ENCODE results near the gene ZFAND6. TPM values are rescaled to one million over a fixed set of nuclear protein-coding genes. Genes with fewer than 3 reads are reported as not detected.

ZFAND6 gene
- total RNA-seq, 3 donors from 2014 or later (not counting 1 experiment from before 2014, with no cell fraction given) = 145 to 150 (median 148) TPM

- Histone ChIP-seq H3K4me1 (ENCODE audit: control insufficient read depth, insufficient read depth, low read length) (no peaks in the 10 kb centered on the region), H3K27me3 (ENCODE audit: control insufficient read depth, insufficient read depth, low read length) (no peaks in the 10 kb centered on the region), H3K36me3 (ENCODE audit: control insufficient read depth, insufficient read depth, low read length) (no peaks in the 10 kb centered on the region), H3K4me3 (ENCODE audit: low read length) (no peak overlapping the region), H3K9me3 (ENCODE audit: control insufficient read depth, insufficient read depth, low read length) (no peaks in the 10 kb centered on the region), H3K27ac (ENCODE audit: low read length) (no peak overlapping the region)
- no peak for TF ChIP-seq CTCF (IDR thresholded peaks at IDR 0.05)
- no peaks in the 10 kb centered on the region for H3K9me3 Mint-ChIP-seq
- no peak for DNase-seq
- no peak for ATAC-seq
- intact Hi-C loops (cut with micrococcal nuclease) = loop anchor here (5.0 kb wide), 1 partner anchor 108 kb away; no protein-coding TSS in a partner anchor
- H3K27me3 Mint-ChIP-seq (ENCODE audit: low read depth in 2 of 2) = no peaks in the 10 kb centered on the region
- H3K4me3 Mint-ChIP-seq = no peak overlapping the region
- H3K36me3 Mint-ChIP-seq = no peaks in the 10 kb centered on the region
- peaks cover 0 to 12% of the 10 kb centered on the region in 2 donors for H3K4me1 Mint-ChIP-seq
- whole genome bisulfite sequencing (ENCODE audit: insufficient coverage) = 95% methylated on average over 12 of the region's 12 CpGs
- no peak overlapping the region for H3K27ac Mint-ChIP-seq
Measured at GRCh38 chr15:80169768-80170357, 110.4 kb downstream of the ZFAND6 start.

DNA sequence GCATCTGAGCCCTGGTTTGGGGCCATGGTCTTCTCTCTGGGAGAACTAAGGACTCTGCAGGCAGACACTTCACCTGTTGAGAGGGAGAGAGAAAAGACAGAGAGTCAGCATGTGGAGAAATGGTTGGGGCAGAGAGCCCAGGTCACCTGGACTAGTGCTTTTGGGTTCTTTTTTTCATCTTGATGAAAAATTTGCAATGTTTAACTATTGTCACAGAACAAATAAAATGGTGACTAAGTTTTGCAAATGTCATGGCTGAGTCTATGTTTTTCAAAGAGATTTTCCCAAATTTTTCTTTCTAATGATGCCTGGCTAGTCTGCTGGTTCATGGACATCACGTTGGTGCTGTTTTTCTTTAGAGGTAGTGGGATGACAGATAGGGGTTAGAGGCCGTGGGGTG lies 111.1 kb downstream of the ZFAND6 start:
- H3K36me3 Mint-ChIP-seq = no peaks in the 10 kb centered on the region
- Histone ChIP-seq H3K27ac (ENCODE audit: low read length) (no peak overlapping the region), H3K9me3 (ENCODE audit: control insufficient read depth, insufficient read depth, low read length) (no peaks in the 10 kb centered on the region), H3K27me3 (ENCODE audit: control insufficient read depth, insufficient read depth, low read length) (no peaks in the 10 kb centered on the region), H3K4me1 (ENCODE audit: control insufficient read depth, insufficient read depth, low read length) (no peaks in the 10 kb centered on the region), H3K36me3 (ENCODE audit: control insufficient read depth, insufficient read depth, low read length) (no peaks in the 10 kb centered on the region), H3K4me3 (ENCODE audit: low read length) (no peak overlapping the region)
- no peaks in the 10 kb centered on the region for H3K27me3 Mint-ChIP-seq (ENCODE audit: low read depth in 2 of 2)
- H3K4me1 Mint-ChIP-seq = peaks cover 0 to 12% of the 10 kb centered on the region in 2 donors
- TF ChIP-seq CTCF (IDR thresholded peaks at IDR 0.05) = no peak
- H3K27ac Mint-ChIP-seq = no peak overlapping the region
- H3K4me3 Mint-ChIP-seq = no peak overlapping the region
- no peaks in the 10 kb centered on the region for H3K9me3 Mint-ChIP-seq
- WGBS (ENCODE audit: insufficient coverage) = 91% methylated on average over 2 of the region's 2 CpGs
- DNase-seq (no peak), ATAC-seq (no peak)
- intact Hi-C loops (cut with micrococcal nuclease) = loop anchor here (5.0 kb wide), 1 partner anchor 108 kb away; no protein-coding TSS in a partner anchor

- DNase-seq (no peak), ATAC-seq (no peak)
- Histone ChIP-seq H3K36me3 (ENCODE audit: control insufficient read depth, insufficient read depth, low read length) (no peaks in the 10 kb centered on the region), H3K27ac (ENCODE audit: low read length) (no peak overlapping the region), H3K9me3 (ENCODE audit: control insufficient read depth, insufficient read depth, low read length) (no peaks in the 10 kb centered on the region), H3K4me1 (ENCODE audit: control insufficient read depth, insufficient read depth, low read length) (no peaks in the 10 kb centered on the region), H3K4me3 (ENCODE audit: low read length) (no peak overlapping the region), H3K27me3 (ENCODE audit: control insufficient read depth, insufficient read depth, low read length) (no peaks in the 10 kb centered on the region)
- H3K27me3 Mint-ChIP-seq (ENCODE audit: low read depth in 2 of 2) = no peaks in the 10 kb centered on the region
- H3K36me3 Mint-ChIP-seq = no peaks in the 10 kb centered on the region
- H3K4me1 Mint-ChIP-seq = peaks cover 0 to 12% of the 10 kb centered on the region in 2 donors
- no peak for TF ChIP-seq CTCF (IDR thresholded peaks at IDR 0.05)
- no peak overlapping the region for H3K27ac Mint-ChIP-seq
- intact Hi-C loops (cut with micrococcal nuclease) = loop anchor here (2.0 to 5.0 kb wide), 2 partner anchors 109 to 179 kb away; no protein-coding TSS in a partner anchor
- 99% methylated on average over 4 of the region's 4 CpGs for WGBS (ENCODE audit: insufficient coverage)
- no peak overlapping the region for H3K4me3 Mint-ChIP-seq
- no peaks in the 10 kb centered on the region for H3K9me3 Mint-ChIP-seq
Measured at GRCh38 chr15:80171787-80172186, 112.3 kb downstream of the ZFAND6 start.

GRCh38 chr15:80172401-80172800 lies 112.9 kb downstream of the ZFAND6 start:
- Histone ChIP-seq H3K4me1 (ENCODE audit: control insufficient read depth, insufficient read depth, low read length) (no peaks in the 10 kb centered on the region), H3K36me3 (ENCODE audit: control insufficient read depth, insufficient read depth, low read length) (no peaks in the 10 kb centered on the region), H3K27ac (ENCODE audit: low read length) (no peak overlapping the region), H3K9me3 (ENCODE audit: control insufficient read depth, insufficient read depth, low read length) (no peaks in the 10 kb centered on the region), H3K4me3 (ENCODE audit: low read length) (no peak overlapping the region), H3K27me3 (ENCODE audit: control insufficient read depth, insufficient read depth, low read length) (no peaks in the 10 kb centered on the region)
- no peak for DNase-seq
- Mint-ChIP-seq H3K27ac (no peak overlapping the region), H3K4me1 (peaks cover 0 to 12% of the 10 kb centered on the region in 2 donors), H3K36me3 (no peaks in the 10 kb centered on the region), H3K9me3 (no peaks in the 10 kb centered on the region), H3K27me3 (ENCODE audit: low read depth in 2 of 2) (no peaks in the 10 kb centered on the region), H3K4me3 (no peak overlapping the region)
- intact Hi-C loops (cut with micrococcal nuclease) = loop anchor here (2.0 to 5.0 kb wide), 2 partner anchors 110 to 180 kb away; no protein-coding TSS in a partner anchor
- no peak for ATAC-seq
- no peak for TF ChIP-seq CTCF (IDR thresholded peaks at IDR 0.05)
- WGBS (ENCODE audit: insufficient coverage) = 98% methylated on average over 8 of the region's 8 CpGs
